IPS-15b (cell line): Measurements from ENCODE around the gene AADACL4.

ENCODE experiments used
- H3K27me3 ChIP-seq: one replicate; pipeline ENCODE4 v1.6.1; 2013; ENCODE audit warnings: low read length; ENCODE audit not compliant: control insufficient read depth, insufficient read depth
- H3K36me3 ChIP-seq: one replicate; pipeline ENCODE4 v1.6.1; 2013; ENCODE audit warnings: low read length; ENCODE audit not compliant: control insufficient read depth, insufficient read depth
- H3K4me1 ChIP-seq: one replicate; pipeline ENCODE4 v1.6.1; 2013; ENCODE audit warnings: mild to moderate bottlenecking, low read length; ENCODE audit not compliant: control insufficient read depth, insufficient read depth
- H3K4me3 ChIP-seq: one replicate; pipeline ENCODE4 v1.5.1; 2013; ENCODE audit warnings: low read depth, low read length
- H3K9ac ChIP-seq: one replicate; pipeline ENCODE4 v1.6.1; 2013; ENCODE audit warnings: low read depth, mild to moderate bottlenecking, low read length
- H3K9me3 ChIP-seq: one replicate; pipeline ENCODE4 v1.6.1; 2013; ENCODE audit warnings: mild to moderate bottlenecking, low read length; ENCODE audit not compliant: control insufficient read depth, insufficient read depth

Gene AADACL4

GRCh38 chr1:12643785-12644184 lies at the start of gene AADACL4:
AADACL4 (plus strand) TSS chr1:12644085; CDS start chr1:12644547, 462 bp downstream.
- no peak within 1 kb of the TSS for H3K4me3 ChIP-seq
- no peaks in the 10 kb centered on the region for H3K36me3 ChIP-seq
- peaks cover 24% of the 10 kb centered on the region for H3K9me3 ChIP-seq
- no peaks in the 10 kb centered on the region for H3K4me1 ChIP-seq
- H3K9ac ChIP-seq = no peak within 1 kb of the TSS
- no peaks in the 10 kb centered on the region for H3K27me3 ChIP-seq

GRCh38 chr1:12594490-12594889 lies 49.4 kb upstream of the AADACL4 start:
- Histone ChIP-seq H3K4me3 (peak overlapping the region; percentile 56), H3K4me1 (peaks cover 23% of the 10 kb centered on the region), H3K9ac (no peak overlapping the region), H3K36me3 (peaks cover 9% of the 10 kb centered on the region), H3K9me3 (no peaks in the 10 kb centered on the region), H3K27me3 (no peaks in the 10 kb centered on the region)

GRCh38 chr1:12594966-12595756 lies 48.7 kb upstream of the AADACL4 start:
- H3K9me3 ChIP-seq = no peaks in the 10 kb centered on the region
- H3K27me3 ChIP-seq = no peaks in the 10 kb centered on the region
- peaks cover 29% of the 10 kb centered on the region for H3K4me1 ChIP-seq
- H3K4me3 ChIP-seq = peak overlapping the region; percentile 65
- peaks cover 9% of the 10 kb centered on the region for H3K36me3 ChIP-seq
- H3K9ac ChIP-seq = no peak overlapping the region

GRCh38 chr1:12595757-12596006 lies 48.2 kb upstream of the AADACL4 start:
- H3K36me3 ChIP-seq = peaks cover 9% of the 10 kb centered on the region
- peak overlapping the region; percentile 70 for H3K9ac ChIP-seq
- peak overlapping the region; percentile 65 for H3K4me3 ChIP-seq
- no peaks in the 10 kb centered on the region for H3K27me3 ChIP-seq
- peaks cover 30% of the 10 kb centered on the region for H3K4me1 ChIP-seq
- no peaks in the 10 kb centered on the region for H3K9me3 ChIP-seq

- Histone ChIP-seq H3K36me3 (peaks cover 8% of the 10 kb centered on the region), H3K4me3 (peak overlapping the region; percentile 65), H3K9ac (peak overlapping the region; percentile 70), H3K9me3 (no peaks in the 10 kb centered on the region), H3K27me3 (no peaks in the 10 kb centered on the region), H3K4me1 (peaks cover 30% of the 10 kb centered on the region)
Measured at GRCh38 chr1:12596007-12596821, 47.7 kb upstream of the AADACL4 start.

GRCh38 chr1:12597792-12598191 lies 46.1 kb upstream of the AADACL4 start:
- Histone ChIP-seq H3K36me3 (no peaks in the 10 kb centered on the region), H3K4me3 (no peak overlapping the region), H3K4me1 (peaks cover 37% of the 10 kb centered on the region), H3K9ac (no peak overlapping the region), H3K27me3 (no peaks in the 10 kb centered on the region), H3K9me3 (no peaks in the 10 kb centered on the region)

GRCh38 chr1:12598974-12599373 lies 44.9 kb upstream of the AADACL4 start:
- H3K27me3 ChIP-seq = no peaks in the 10 kb centered on the region
- no peak overlapping the region for H3K9ac ChIP-seq
- H3K36me3 ChIP-seq = peaks cover 3% of the 10 kb centered on the region
- peaks cover 38% of the 10 kb centered on the region for H3K4me1 ChIP-seq
- no peaks in the 10 kb centered on the region for H3K9me3 ChIP-seq
- H3K4me3 ChIP-seq = no peak overlapping the region

DNA sequence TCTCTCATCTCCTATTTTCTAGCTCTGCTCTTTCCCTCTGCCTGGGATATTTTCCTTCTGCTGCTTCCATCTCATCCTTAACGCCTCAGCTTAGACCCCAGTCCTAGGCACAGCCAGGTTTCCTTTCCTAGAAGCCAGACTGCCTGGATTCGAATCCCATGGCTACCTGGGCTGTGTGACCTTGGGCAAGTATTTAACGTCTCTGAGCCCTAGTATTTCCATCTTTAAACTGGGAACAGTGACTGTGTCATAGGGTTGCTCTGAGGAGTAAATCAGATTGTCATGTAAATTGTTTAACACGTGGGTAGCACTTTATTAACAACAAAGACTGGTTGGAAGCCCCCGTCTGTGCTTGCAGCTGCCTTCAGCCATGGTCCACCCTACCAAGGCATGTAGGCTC lies 44.2 kb upstream of the AADACL4 start:
- Histone ChIP-seq H3K4me3 (no peak overlapping the region), H3K27me3 (no peaks in the 10 kb centered on the region), H3K9me3 (no peaks in the 10 kb centered on the region), H3K4me1 (peaks cover 38% of the 10 kb centered on the region), H3K9ac (no peak overlapping the region), H3K36me3 (peaks cover 3% of the 10 kb centered on the region)

- H3K4me1 ChIP-seq = peaks cover 38% of the 10 kb centered on the region
- H3K27me3 ChIP-seq = no peaks in the 10 kb centered on the region
- H3K36me3 ChIP-seq = peaks cover 3% of the 10 kb centered on the region
- H3K4me3 ChIP-seq = no peak overlapping the region
- H3K9me3 ChIP-seq = no peaks in the 10 kb centered on the region
- no peak overlapping the region for H3K9ac ChIP-seq
Measured at GRCh38 chr1:12600335-12600734, 43.5 kb upstream of the AADACL4 start.

- no peak overlapping the region for H3K9ac ChIP-seq
- H3K27me3 ChIP-seq = no peaks in the 10 kb centered on the region
- no peaks in the 10 kb centered on the region for H3K9me3 ChIP-seq
- peaks cover 38% of the 10 kb centered on the region for H3K4me1 ChIP-seq
- H3K36me3 ChIP-seq = peaks cover 3% of the 10 kb centered on the region
- H3K4me3 ChIP-seq = peak overlapping the region; percentile 13
Measured at GRCh38 chr1:12600880-12601633, 42.8 kb upstream of the AADACL4 start.

DNA sequence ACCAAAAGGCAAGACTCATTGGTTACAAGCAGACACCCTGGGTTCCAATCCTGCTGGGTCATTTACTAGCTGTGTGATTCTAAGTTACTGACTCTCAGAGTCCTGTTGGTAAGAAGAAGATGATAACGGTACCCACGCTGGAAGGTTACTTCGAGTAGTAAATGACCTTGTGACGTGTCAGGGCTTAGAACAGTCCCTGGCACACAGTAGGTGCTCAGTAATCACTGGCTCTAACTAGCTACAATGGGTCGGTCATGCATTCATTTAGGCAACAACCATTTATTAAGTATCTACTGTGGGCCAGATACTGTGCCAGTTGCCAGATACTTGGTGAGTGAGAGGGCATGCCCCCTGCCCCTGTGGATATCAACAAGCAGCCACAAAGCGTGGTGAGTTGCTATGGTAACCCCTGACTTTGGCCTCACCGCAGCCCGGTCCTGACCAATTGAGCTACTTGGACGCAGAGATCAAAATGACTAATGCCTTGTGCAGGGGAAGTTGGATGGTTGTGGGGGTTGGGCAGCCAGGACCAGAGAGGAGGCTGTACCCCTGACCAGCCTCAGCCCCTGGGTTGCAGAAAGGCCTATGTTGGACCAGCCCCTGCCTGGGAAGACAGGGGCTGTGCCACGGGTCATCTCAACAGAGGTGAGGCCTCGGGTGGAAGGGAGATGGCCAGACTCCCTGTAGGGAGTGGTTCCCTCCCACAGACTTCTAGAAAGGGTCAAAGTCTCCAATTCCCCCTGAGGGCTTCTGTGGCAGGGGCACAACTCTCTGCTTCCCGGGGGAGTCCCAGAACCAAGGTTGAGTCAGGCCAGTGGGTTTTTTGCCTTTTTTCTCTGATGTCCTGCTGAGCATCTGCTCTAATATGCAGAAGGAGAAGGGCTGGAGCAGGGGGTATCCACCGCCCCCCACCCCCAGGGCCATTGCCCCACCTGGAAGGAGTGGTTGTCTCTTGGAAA lies 41.9 kb upstream of the AADACL4 start:
- peak overlapping the region; percentile 13 for H3K4me3 ChIP-seq
- no peaks in the 10 kb centered on the region for H3K27me3 ChIP-seq
- H3K4me1 ChIP-seq = peaks cover 38% of the 10 kb centered on the region
- no peaks in the 10 kb centered on the region for H3K9me3 ChIP-seq
- no peak overlapping the region for H3K9ac ChIP-seq
- peaks cover 3% of the 10 kb centered on the region for H3K36me3 ChIP-seq
